MCF 10A (cell line): ENCODE measurements around the gene HSF2BP. TPM values are rescaled to one million over a fixed set of nuclear protein-coding genes. Genes with fewer than 3 reads are reported as not detected.

Experiments
- BruUV-seq: library from RNA; stranded (reverse); fragments of 400-500 nt; replicated peaks from 2 replicates; lab custom pipeline; 2021; lab: Mats Ljungman, UMichigan
- CTCF ChIA-PET: fragments of 300-600 bp; sonication (Branson Sonifier 250); formaldehyde crosslinking; extraction: SDS; loops from one replicate; lab custom pipeline; 2021; ENCODE audit warnings: antibody characterized with exemption, inconsistent platforms; lab: Yijun Ruan, JAX
- POLR2A ChIA-PET: fragments of 300-600, 350-650 bp; sonication (Branson Sonifier 250); formaldehyde crosslinking; extraction: SDS; loops from one replicate; lab custom pipeline; 2020; ENCODE audit warnings: antibody characterized with exemption, inconsistent platforms; lab: Yijun Ruan, JAX
- DNase-seq: peaks from one replicate; pipeline ENCODE4 v3.0.0-alpha.2; 2018; ENCODE audit not compliant: unreplicated experiment
- H3K27ac Mint-ChIP-seq: one replicate; pipeline ENCODE4 v1.8.0; 2022; ENCODE audit warnings: mild to moderate bottlenecking, low read depth, mixed read lengths; ENCODE audit not compliant: unreplicated experiment
- H3K27me3 Mint-ChIP-seq: one replicate; pipeline ENCODE4 v1.8.0; 2022; ENCODE audit warnings: mixed read lengths; ENCODE audit not compliant: insufficient read depth, unreplicated experiment
- H3K36me3 Mint-ChIP-seq: one replicate; pipeline ENCODE4 v1.8.0; 2022; ENCODE audit warnings: mild to moderate bottlenecking, moderate library complexity, mixed read lengths; ENCODE audit not compliant: insufficient read depth, unreplicated experiment
- H3K4me1 Mint-ChIP-seq: one replicate; pipeline ENCODE4 v1.8.0; 2022; ENCODE audit warnings: mixed read lengths; ENCODE audit not compliant: insufficient read depth, unreplicated experiment
- H3K4me3 Mint-ChIP-seq: one replicate; pipeline ENCODE4 v1.8.0; 2022; ENCODE audit warnings: mild to moderate bottlenecking, moderate library complexity, mixed read lengths; ENCODE audit not compliant: unreplicated experiment
- H3K9me3 Mint-ChIP-seq: one replicate; pipeline ENCODE4 v1.8.0; 2022; ENCODE audit warnings: mixed read lengths; ENCODE audit not compliant: unreplicated experiment
- intact Hi-C: fragments of 100-400 bp; cut with micrococcal nuclease; formaldehyde crosslinking; loops from 2 replicates; pipeline ENCODE4 v1.14.1; 2022
- total RNA-seq: library from RNA; stranded (reverse); gene quantifications from 2 replicates; pipeline ENCODE4 v1.2.3, GENCODE V29; 2022
- TF ChIP-seq, protein P1 (sequence below): fragments of 200-600 bp; IDR thresholded peaks from one replicate; pipeline ENCODE4 v1.8.0; 2022; ENCODE audit warnings: antibody characterized with exemption, mild to moderate bottlenecking; ENCODE audit not compliant: unreplicated experiment

The HSF2BP gene
- total RNA-seq, 1 experiment from 2014 or later = 6.8 TPM

DNA sequence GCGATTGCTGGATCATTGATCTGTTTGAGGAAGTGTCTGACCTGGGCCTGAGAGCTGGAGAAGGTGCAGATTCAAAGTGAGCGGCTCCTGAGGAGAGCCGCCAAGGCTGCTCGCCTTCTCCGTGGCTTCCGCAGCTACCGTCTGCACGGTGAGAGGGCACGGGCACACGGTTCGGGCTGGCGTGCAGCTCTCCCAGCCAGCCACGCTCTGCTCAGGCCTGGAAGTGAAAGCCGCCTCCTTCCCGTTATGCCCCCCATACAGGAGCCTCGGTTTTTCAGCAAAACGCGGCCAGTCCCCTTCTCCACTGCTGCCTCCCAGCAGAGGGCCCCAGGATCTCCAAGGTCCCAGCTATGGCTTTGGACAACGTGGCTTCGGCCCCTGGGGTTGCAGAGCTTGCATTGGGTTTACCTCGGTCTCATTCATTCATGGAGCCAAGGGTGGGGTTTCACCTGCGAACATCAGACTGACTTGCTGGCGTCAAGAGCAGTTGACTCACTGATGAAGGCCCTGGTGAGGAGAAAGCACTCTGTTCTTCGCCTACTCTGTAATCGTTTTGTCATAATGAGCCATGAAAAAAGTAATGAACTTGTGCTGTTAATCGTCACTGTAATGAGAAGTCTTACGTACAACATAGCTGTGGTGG, 35.3 kb upstream of the HSF2BP start:
- no TSS peak for BruUV-seq
- no peak overlapping the region for H3K27ac Mint-ChIP-seq
- no peak for DNase-seq
- H3K27me3 Mint-ChIP-seq = no peaks in the 10 kb centered on the region
- peaks cover 64% of the 10 kb centered on the region for H3K36me3 Mint-ChIP-seq
- CTCF ChIA-PET = interaction anchor here (0.6 to 1.4 kb wide), 2 partner anchors 24 to 58 kb away, joined by 3 to 5 read pairs; no protein-coding TSS in a partner anchor
- H3K9me3 Mint-ChIP-seq = no peaks in the 10 kb centered on the region
- H3K4me1 Mint-ChIP-seq = peaks cover 6% of the 10 kb centered on the region
- POLR2A ChIA-PET = interaction anchor here (0.6 to 1.6 kb wide), 2 partner anchors 10 to 22 kb away, joined by 3 to 4 read pairs; no protein-coding TSS in a partner anchor
- intact Hi-C loops = no loop called here
- TF ChIP-seq, protein P1, sequence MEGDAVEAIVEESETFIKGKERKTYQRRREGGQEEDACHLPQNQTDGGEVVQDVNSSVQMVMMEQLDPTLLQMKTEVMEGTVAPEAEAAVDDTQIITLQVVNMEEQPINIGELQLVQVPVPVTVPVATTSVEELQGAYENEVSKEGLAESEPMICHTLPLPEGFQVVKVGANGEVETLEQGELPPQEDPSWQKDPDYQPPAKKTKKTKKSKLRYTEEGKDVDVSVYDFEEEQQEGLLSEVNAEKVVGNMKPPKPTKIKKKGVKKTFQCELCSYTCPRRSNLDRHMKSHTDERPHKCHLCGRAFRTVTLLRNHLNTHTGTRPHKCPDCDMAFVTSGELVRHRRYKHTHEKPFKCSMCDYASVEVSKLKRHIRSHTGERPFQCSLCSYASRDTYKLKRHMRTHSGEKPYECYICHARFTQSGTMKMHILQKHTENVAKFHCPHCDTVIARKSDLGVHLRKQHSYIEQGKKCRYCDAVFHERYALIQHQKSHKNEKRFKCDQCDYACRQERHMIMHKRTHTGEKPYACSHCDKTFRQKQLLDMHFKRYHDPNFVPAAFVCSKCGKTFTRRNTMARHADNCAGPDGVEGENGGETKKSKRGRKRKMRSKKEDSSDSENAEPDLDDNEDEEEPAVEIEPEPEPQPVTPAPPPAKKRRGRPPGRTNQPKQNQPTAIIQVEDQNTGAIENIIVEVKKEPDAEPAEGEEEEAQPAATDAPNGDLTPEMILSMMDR = no peak
- no peak overlapping the region for H3K4me3 Mint-ChIP-seq

DNA sequence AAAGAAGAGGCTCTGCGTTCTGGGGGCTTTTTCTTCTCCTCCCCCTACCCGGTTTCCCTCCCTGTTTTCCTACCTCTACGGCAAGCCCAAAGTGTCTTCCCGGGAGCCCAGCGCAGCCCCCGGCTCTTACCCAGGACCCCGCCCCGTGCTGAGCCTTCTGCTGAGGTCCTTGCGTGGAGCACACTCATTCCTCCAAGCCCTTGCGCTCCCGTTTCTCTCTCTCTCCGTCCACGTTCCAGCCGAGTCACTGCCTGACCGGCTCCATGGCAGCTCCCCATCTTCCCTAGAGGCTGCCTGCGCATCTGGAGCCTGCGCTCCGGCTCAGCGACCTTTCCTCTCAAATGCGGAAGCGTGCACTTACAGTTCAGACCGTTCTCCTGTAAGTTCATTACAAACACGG, 34.7 kb upstream of the HSF2BP start:
- H3K4me1 Mint-ChIP-seq = peaks cover 6% of the 10 kb centered on the region
- POLR2A ChIA-PET = interaction anchor here (0.6 kb wide), 1 partner anchor 22 kb away, joined by 3 read pairs; no protein-coding TSS in a partner anchor
- peaks cover 67% of the 10 kb centered on the region for H3K36me3 Mint-ChIP-seq
- CTCF ChIA-PET = interaction anchor here (1.0 to 1.4 kb wide), 2 partner anchors 24 to 31 kb away, joined by 3 to 5 read pairs; no protein-coding TSS in a partner anchor
- TF ChIP-seq, protein P1 = no peak
- intact Hi-C loops = no loop called here
- no peak for DNase-seq
- H3K9me3 Mint-ChIP-seq = no peaks in the 10 kb centered on the region
- no peak overlapping the region for H3K27ac Mint-ChIP-seq
- no peaks in the 10 kb centered on the region for H3K27me3 Mint-ChIP-seq
- no peak overlapping the region for H3K4me3 Mint-ChIP-seq
- no TSS peak for BruUV-seq

DNA sequence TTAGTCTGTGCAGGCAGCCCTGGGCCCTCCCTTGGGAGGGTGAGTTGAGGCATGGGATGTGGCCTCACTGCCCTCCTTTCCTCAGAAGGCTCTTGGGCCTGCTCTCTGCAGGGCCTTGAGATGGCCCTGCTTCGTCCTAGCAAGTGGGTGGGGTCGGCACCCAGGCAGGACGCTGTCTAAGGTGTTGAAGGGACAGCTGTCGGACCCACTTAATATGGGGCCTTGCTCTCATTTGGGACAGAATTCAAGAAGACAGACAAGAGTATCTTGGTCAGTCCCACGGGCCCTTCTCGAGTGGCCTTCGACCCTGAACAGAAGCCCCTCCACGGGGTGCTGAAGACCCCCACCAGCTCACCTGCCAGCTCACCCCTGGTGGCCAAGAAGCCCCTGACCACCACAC, 33.7 kb upstream of the HSF2BP start:
- no peaks in the 10 kb centered on the region for H3K9me3 Mint-ChIP-seq
- BruUV-seq = no TSS peak
- TF ChIP-seq, protein P1 = no peak
- intact Hi-C loops = no loop called here
- ChIA-PET POLR2A (interaction anchor here (0.5 to 3.0 kb wide), 3 partner anchors 19 to 53 kb away, joined by 3 to 18 read pairs (median 3); no protein-coding TSS in a partner anchor), CTCF (interaction anchor here (0.6 to 1.0 kb wide), 2 partner anchors 10 to 30 kb away, joined by 3 to 4 read pairs; no protein-coding TSS in a partner anchor)
- DNase-seq = no peak
- H3K27me3 Mint-ChIP-seq = no peaks in the 10 kb centered on the region
- no peak overlapping the region for H3K4me3 Mint-ChIP-seq
- H3K36me3 Mint-ChIP-seq = peaks cover 76% of the 10 kb centered on the region
- peaks cover 5% of the 10 kb centered on the region for H3K4me1 Mint-ChIP-seq
- no peak overlapping the region for H3K27ac Mint-ChIP-seq

DNA sequence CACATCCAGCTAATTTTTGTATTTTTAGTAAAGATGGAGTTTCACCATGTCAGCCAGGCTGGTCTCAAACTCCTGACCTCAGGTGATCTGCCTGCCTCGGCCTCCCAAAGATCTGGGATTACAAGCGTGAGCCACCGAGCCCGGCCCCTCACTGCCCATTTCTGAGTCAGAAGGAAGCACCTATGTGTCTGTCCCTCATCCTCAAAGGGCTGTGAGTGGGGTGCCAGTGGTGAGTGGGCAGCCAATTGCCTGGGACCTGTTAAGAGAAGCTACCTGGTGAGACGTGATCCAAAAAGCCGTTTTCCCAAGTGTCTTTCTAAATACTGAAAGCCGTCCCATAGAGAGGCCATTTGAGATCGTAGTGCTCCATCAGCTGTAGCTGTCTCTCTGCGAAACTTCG, 32.5 kb upstream of the HSF2BP start:
- H3K9me3 Mint-ChIP-seq = no peaks in the 10 kb centered on the region
- H3K27ac Mint-ChIP-seq = no peak overlapping the region
- H3K27me3 Mint-ChIP-seq = no peaks in the 10 kb centered on the region
- no peak overlapping the region for H3K4me3 Mint-ChIP-seq
- TF ChIP-seq, protein P1 = no peak
- DNase-seq = no peak
- POLR2A ChIA-PET = interaction anchor here (0.9 to 3.0 kb wide), 5 partner anchors 20 to 54 kb away, joined by 3 to 18 read pairs (median 4); partner anchors contain the start of gene PDXK
- intact Hi-C loops = no loop called here
- peaks cover 85% of the 10 kb centered on the region for H3K36me3 Mint-ChIP-seq
- no peaks in the 10 kb centered on the region for H3K4me1 Mint-ChIP-seq
- CTCF ChIA-PET = interaction anchor here (0.7 to 1.7 kb wide), 4 partner anchors 15 to 24 kb away, joined by 3 to 7 read pairs (median 3); no protein-coding TSS in a partner anchor
- BruUV-seq = no TSS peak
